ENCODE data around the gene COL24A1. TPM values are rescaled to one million over a fixed set of nuclear protein-coding genes. Genes with fewer than 3 reads are reported as not detected.

The COL24A1 gene
- total RNA-seq, 1 experiment from 2014 or later, result 0.07 TPM

DNA sequence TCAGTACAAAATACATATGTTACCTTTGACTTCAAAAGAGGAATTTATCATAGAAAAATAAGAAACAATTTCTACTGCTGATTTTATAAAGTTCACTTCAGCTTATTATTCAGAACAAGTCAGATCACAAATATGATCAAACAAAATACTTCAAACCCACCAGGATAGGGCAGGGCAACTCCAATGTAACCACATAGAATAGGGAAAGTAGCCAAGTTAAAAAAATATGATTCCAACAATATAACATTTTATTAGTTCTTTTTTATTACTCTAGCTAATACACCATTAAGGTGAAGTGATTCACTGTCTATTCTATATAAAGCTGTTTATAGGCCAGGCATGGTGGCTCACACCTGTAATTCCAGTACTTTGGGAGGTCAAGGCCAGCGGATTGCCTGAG lies 393.8 kb downstream of the COL24A1 start:
- Histone ChIP-seq H3K9ac (ENCODE audit: low read length) (no peak overlapping the region), H3K4me1 (ENCODE audit: insufficient read depth, low read length) (peaks cover 16% of the 10 kb centered on the region), H3K27ac (ENCODE audit: low read length) (peak overlapping the region; percentile 68), H3K9me2 (replicated peaks; ENCODE audit: low read length) (no peaks in the 10 kb centered on the region), H3K36me3 (ENCODE audit: low read depth, low read length) (no peaks in the 10 kb centered on the region), H3F3A (ENCODE audit: low read length, unreplicated experiment) (no peaks in the 10 kb centered on the region), H3K79me2 (ENCODE audit: low read length) (no peaks in the 10 kb centered on the region), H3K4me3 (ENCODE audit: low read length) (no peak overlapping the region), H3K4me2 (ENCODE audit: low read length) (peak overlapping the region; percentile 42), H2AFZ (ENCODE audit: low read length) (no peak overlapping the region), H3K27me3 (ENCODE audit: low read length) (no peaks in the 10 kb centered on the region), H3K9me3 (ENCODE audit: low read length) (no peaks in the 10 kb centered on the region), H4K20me1 (ENCODE audit: low read length) (no peaks in the 10 kb centered on the region)
- peak; percentile 89 for ATAC-seq
- TF ChIP-seq, protein P1, sequence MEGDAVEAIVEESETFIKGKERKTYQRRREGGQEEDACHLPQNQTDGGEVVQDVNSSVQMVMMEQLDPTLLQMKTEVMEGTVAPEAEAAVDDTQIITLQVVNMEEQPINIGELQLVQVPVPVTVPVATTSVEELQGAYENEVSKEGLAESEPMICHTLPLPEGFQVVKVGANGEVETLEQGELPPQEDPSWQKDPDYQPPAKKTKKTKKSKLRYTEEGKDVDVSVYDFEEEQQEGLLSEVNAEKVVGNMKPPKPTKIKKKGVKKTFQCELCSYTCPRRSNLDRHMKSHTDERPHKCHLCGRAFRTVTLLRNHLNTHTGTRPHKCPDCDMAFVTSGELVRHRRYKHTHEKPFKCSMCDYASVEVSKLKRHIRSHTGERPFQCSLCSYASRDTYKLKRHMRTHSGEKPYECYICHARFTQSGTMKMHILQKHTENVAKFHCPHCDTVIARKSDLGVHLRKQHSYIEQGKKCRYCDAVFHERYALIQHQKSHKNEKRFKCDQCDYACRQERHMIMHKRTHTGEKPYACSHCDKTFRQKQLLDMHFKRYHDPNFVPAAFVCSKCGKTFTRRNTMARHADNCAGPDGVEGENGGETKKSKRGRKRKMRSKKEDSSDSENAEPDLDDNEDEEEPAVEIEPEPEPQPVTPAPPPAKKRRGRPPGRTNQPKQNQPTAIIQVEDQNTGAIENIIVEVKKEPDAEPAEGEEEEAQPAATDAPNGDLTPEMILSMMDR (conservative IDR thresholded peaks at IDR 0.05; ENCODE audit: low read depth, low read length), result no peak
- no peak for TF ChIP-seq EZH2 (IDR thresholded peaks at IDR 0.05; ENCODE audit: low read length, unreplicated experiment)
- no peak for TF ChIP-seq EZH2phosphoT487 (IDR thresholded peaks at IDR 0.05; ENCODE audit: borderline replicate concordance, low read length)
- ChIA-PET CTCF (interaction anchor here (1.2 kb wide), 1 partner anchor 70 kb away, joined by 3 read pairs; no protein-coding TSS in a partner anchor), POLR2A (ENCODE audit: unreplicated experiment) (interaction anchor here (0.6 to 1.1 kb wide), 2 partner anchors 55 to 67 kb away, joined by 3 to 4 read pairs; partner anchors contain the start of gene ZNHIT6)
- intact Hi-C loops (cut with micrococcal nuclease), result loop anchor here (1.0 to 5.0 kb wide), 3 partner anchors 39 to 55 kb away; partner anchors contain the start of gene ZNHIT6
- no TSS peak for BruUV-seq (replicated peaks)
- peak; percentile 88 for DNase-seq

DNA sequence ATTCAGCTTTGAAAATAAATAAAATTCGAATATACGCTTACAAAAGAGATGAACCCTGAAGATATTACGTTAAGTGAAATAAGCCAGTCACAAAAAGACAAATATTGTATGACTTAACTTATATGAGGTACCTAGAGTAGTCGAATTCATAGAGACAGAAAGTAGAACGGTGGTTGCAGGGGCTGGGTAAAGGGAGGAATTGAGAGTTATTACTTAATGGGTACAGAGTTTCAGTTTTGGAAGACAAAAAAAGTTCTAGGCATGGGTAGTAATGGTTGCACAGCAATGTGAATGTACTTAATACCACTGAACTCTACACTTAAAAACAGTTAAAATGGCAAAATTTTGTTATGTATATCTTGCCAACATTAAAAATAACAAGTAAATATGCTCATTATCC lies 399.7 kb downstream of the COL24A1 start:
- H3K27me3 ChIP-seq (ENCODE audit: low read length), result no peaks in the 10 kb centered on the region
- TF ChIP-seq EZH2 (IDR thresholded peaks at IDR 0.05; ENCODE audit: low read length, unreplicated experiment) (no peak), EZH2phosphoT487 (IDR thresholded peaks at IDR 0.05; ENCODE audit: borderline replicate concordance, low read length) (no peak)
- TF ChIP-seq, protein P1 (conservative IDR thresholded peaks at IDR 0.05; ENCODE audit: low read depth, low read length), result no peak
- intact Hi-C loops (cut with micrococcal nuclease), result no loop called here
- no peak overlapping the region for H3K4me2 ChIP-seq (ENCODE audit: low read length)
- no peak for ATAC-seq
- no peak for DNase-seq
- CTCF ChIA-PET, result no interaction called here
- H3K9me3 ChIP-seq (ENCODE audit: low read length), result no peaks in the 10 kb centered on the region
- H3K27ac ChIP-seq (ENCODE audit: low read length), result no peak overlapping the region
- H3K4me1 ChIP-seq (ENCODE audit: insufficient read depth, low read length), result no peaks in the 10 kb centered on the region
- no peaks in the 10 kb centered on the region for H3F3A ChIP-seq (ENCODE audit: low read length, unreplicated experiment)
- BruUV-seq (replicated peaks), result no TSS peak
- H3K36me3 ChIP-seq (ENCODE audit: low read depth, low read length), result no peaks in the 10 kb centered on the region
- H3K9me2 ChIP-seq (replicated peaks; ENCODE audit: low read length), result no peaks in the 10 kb centered on the region
- no peak overlapping the region for H3K4me3 ChIP-seq (ENCODE audit: low read length)
- H4K20me1 ChIP-seq (ENCODE audit: low read length), result no peaks in the 10 kb centered on the region
- POLR2A ChIA-PET (ENCODE audit: unreplicated experiment), result no interaction called here
- H3K9ac ChIP-seq (ENCODE audit: low read length), result no peak overlapping the region
- no peak overlapping the region for H2AFZ ChIP-seq (ENCODE audit: low read length)
- no peaks in the 10 kb centered on the region for H3K79me2 ChIP-seq (ENCODE audit: low read length)

DNA sequence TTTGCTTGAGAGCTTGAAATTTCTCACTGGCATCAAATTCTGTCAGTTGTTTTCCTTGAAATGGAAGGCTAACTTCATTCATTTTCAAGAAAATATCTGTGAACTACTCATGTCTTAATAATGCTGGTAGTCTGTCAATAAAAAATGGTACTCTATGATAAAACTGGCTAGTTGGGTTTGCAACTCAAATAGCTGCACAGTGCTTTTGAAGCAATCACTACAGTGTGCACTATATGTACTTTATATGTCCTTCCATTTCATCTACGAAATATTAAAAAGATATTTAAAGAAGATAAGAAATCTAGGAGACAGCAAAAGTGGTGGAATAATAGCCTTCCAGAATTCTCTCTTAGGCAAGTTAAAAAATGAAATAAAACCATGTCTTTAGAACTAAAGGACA lies 408.5 kb downstream of the COL24A1 start:
- Histone ChIP-seq H2AFZ (ENCODE audit: low read length) (no peak overlapping the region), H3K9me3 (ENCODE audit: low read length) (no peaks in the 10 kb centered on the region), H3K79me2 (ENCODE audit: low read length) (no peaks in the 10 kb centered on the region), H3K9me2 (replicated peaks; ENCODE audit: low read length) (no peaks in the 10 kb centered on the region), H3K36me3 (ENCODE audit: low read depth, low read length) (no peaks in the 10 kb centered on the region), H3K27me3 (ENCODE audit: low read length) (no peaks in the 10 kb centered on the region), H4K20me1 (ENCODE audit: low read length) (no peaks in the 10 kb centered on the region), H3K9ac (ENCODE audit: low read length) (no peak overlapping the region), H3F3A (ENCODE audit: low read length, unreplicated experiment) (no peaks in the 10 kb centered on the region), H3K4me1 (ENCODE audit: insufficient read depth, low read length) (no peaks in the 10 kb centered on the region), H3K4me3 (ENCODE audit: low read length) (no peak overlapping the region), H3K4me2 (ENCODE audit: low read length) (no peak overlapping the region), H3K27ac (ENCODE audit: low read length) (no peak overlapping the region)
- intact Hi-C loops (cut with micrococcal nuclease), result no loop called here
- ChIA-PET POLR2A (ENCODE audit: unreplicated experiment) (no interaction called here), CTCF (no interaction called here)
- TF ChIP-seq EZH2phosphoT487 (IDR thresholded peaks at IDR 0.05; ENCODE audit: borderline replicate concordance, low read length) (no peak), EZH2 (IDR thresholded peaks at IDR 0.05; ENCODE audit: low read length, unreplicated experiment) (no peak)
- TF ChIP-seq, protein P1 (conservative IDR thresholded peaks at IDR 0.05; ENCODE audit: low read depth, low read length), result no peak
- BruUV-seq (replicated peaks), result no TSS peak
- ATAC-seq, result no peak
- no peak for DNase-seq
